ENCODE results near the gene NAGPA.

GRCh38 chr16:4980691-4981090 is 53.0 kb downstream of the NAGPA start:
- TF ChIP-seq CTCF (IDR thresholded peaks at IDR 0.05) (no peak), EZH2phosphoT487 (IDR thresholded peaks at IDR 0.05) (no peak)

All from neural progenitor cell (in vitro differentiated cells).